Inflammatory macrophage treated with lipopolysaccharide for 1 hour (primary cell): Measurements from ENCODE around the gene SUGCT.
"Not testable (repeated sequence)": the region's sequence is repeated elsewhere in the genome, so short reads cannot be mapped to it uniquely, and the experiment has no call there.

Source experiments
- DNase-seq, 2 donors: peaks; one replicate each; pipeline ENCODE4 v3.0.0-alpha.2; 2020 to 2022

The SUGCT gene

GRCh38 chr7:40204581-40204980 is 69.8 kb downstream of the SUGCT start:
- no peak for DNase-seq

GRCh38 chr7:40205992-40206391 is 71.2 kb downstream of the SUGCT start:
- no peak for DNase-seq

- no peak for DNase-seq
Measured at GRCh38 chr7:40211276-40212003, 76.6 kb downstream of the SUGCT start.

GRCh38 chr7:40213291-40213690 is 78.5 kb downstream of the SUGCT start:
- DNase-seq = no peak

- no peak for DNase-seq
Measured at GRCh38 chr7:40213856-40214255, 79.1 kb downstream of the SUGCT start.

- not testable (repeated sequence) for DNase-seq
Measured at GRCh38 chr7:40218612-40219011, 83.8 kb downstream of the SUGCT start.

GRCh38 chr7:40219917-40220316 is 85.1 kb downstream of the SUGCT start:
- DNase-seq = no peak

- DNase-seq = no peak
Measured at GRCh38 chr7:40220421-40220911, 85.7 kb downstream of the SUGCT start.

GRCh38 chr7:40221836-40222235 is 87.0 kb downstream of the SUGCT start:
- no peak for DNase-seq

GRCh38 chr7:40223451-40224127 is 88.8 kb downstream of the SUGCT start:
- DNase-seq = no peak

GRCh38 chr7:40230101-40230500 is 95.3 kb downstream of the SUGCT start:
- no peak for DNase-seq

- DNase-seq = no peak
Measured at GRCh38 chr7:40231796-40232195, 97.0 kb downstream of the SUGCT start.

GRCh38 chr7:40232242-40232893 is 97.6 kb downstream of the SUGCT start:
- peak; percentile 38 to 74 for DNase-seq

- no peak for DNase-seq
Measured at GRCh38 chr7:40234046-40234445, 99.2 kb downstream of the SUGCT start.

- no peak for DNase-seq
Measured at GRCh38 chr7:40234666-40235065, 99.9 kb downstream of the SUGCT start.

GRCh38 chr7:40237731-40238130 is 102.9 kb downstream of the SUGCT start:
- no peak for DNase-seq

- no peak for DNase-seq
Measured at GRCh38 chr7:40239755-40240303, 105.0 kb downstream of the SUGCT start.

- no peak for DNase-seq
Measured at GRCh38 chr7:40243076-40243475, 108.3 kb downstream of the SUGCT start.

- DNase-seq = no peak
Measured at GRCh38 chr7:40244226-40244625, 109.4 kb downstream of the SUGCT start.

GRCh38 chr7:40248681-40249080 is 113.9 kb downstream of the SUGCT start:
- DNase-seq = no peak

GRCh38 chr7:40253444-40253843 is 118.6 kb downstream of the SUGCT start:
- DNase-seq = not testable (repeated sequence)

GRCh38 chr7:40263752-40264390 is 129.1 kb downstream of the SUGCT start:
- DNase-seq = no peak

- DNase-seq = no peak
Measured at GRCh38 chr7:40267583-40267982, 132.8 kb downstream of the SUGCT start.
